SK-N-MC (cell line): Measurements from ENCODE around the gene SELENOH.
"Not testable (repeated sequence)": the region's sequence is repeated elsewhere in the genome, so short reads cannot be mapped to it uniquely, and the experiment has no call there.

ENCODE experiments used
- DNase-seq: peaks from one replicate; pipeline ENCODE4 v3.0.0-alpha.2; 2011; ENCODE audit warnings: low read depth, low spot score
- H3K27ac ChIP-seq: fragments of 200-600 bp; sonication (generic); 2 replicates; pipeline ENCODE4 v1.5.1; 2016; ENCODE audit warnings: mixed run types
- H3K36me3 ChIP-seq: fragments of 200-600 bp; sonication (generic); 2 replicates; pipeline ENCODE4 v1.6.1; 2017; ENCODE audit warnings: antibody characterized with exemption, low read length, mixed read lengths; ENCODE audit not compliant: insufficient read depth
- H3K4me3 ChIP-seq: fragments of 200-600 bp; sonication (generic); 2 replicates; pipeline ENCODE4 v1.5.1; 2016
- H3K9ac ChIP-seq: fragments of 200-600 bp; sonication (generic); 2 replicates; pipeline ENCODE4 v1.8.0; 2017; ENCODE audit warnings: mixed run types, mixed read lengths; ENCODE audit not compliant: insufficient read length
- H3K9me3 ChIP-seq: fragments of 200-600 bp; sonication (generic); 2 replicates; pipeline ENCODE4 v1.6.1; 2017; ENCODE audit warnings: low read depth, mild to moderate bottlenecking, antibody characterized with exemption, low read length, moderate library complexity, mixed read lengths
- EZH2 ChIP-seq: fragments of 200-600 bp; sonication (generic); IDR thresholded peaks from one replicate; pipeline ENCODE4 v1.6.1; 2017; ENCODE audit warnings: antibody characterized with exemption
- FOXP2 ChIP-seq: optimal IDR thresholded peaks from 2 replicates; pipeline ENCODE3; 2011; ENCODE audit warnings: mild to moderate bottlenecking, moderate library complexity; ENCODE audit not compliant: insufficient read depth; ENCODE audit errors: extremely low read length, control extremely low read depth
- POLR2AphosphoS5 ChIP-seq: IDR thresholded peaks from 2 replicates; pipeline ENCODE4 v1.6.1; 2012; ENCODE audit warnings: mild to moderate bottlenecking, low read depth, low read length, borderline replicate concordance

The SELENOH gene, protein sequence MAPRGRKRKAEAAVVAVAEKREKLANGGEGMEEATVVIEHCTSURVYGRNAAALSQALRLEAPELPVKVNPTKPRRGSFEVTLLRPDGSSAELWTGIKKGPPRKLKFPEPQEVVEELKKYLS

DNA sequence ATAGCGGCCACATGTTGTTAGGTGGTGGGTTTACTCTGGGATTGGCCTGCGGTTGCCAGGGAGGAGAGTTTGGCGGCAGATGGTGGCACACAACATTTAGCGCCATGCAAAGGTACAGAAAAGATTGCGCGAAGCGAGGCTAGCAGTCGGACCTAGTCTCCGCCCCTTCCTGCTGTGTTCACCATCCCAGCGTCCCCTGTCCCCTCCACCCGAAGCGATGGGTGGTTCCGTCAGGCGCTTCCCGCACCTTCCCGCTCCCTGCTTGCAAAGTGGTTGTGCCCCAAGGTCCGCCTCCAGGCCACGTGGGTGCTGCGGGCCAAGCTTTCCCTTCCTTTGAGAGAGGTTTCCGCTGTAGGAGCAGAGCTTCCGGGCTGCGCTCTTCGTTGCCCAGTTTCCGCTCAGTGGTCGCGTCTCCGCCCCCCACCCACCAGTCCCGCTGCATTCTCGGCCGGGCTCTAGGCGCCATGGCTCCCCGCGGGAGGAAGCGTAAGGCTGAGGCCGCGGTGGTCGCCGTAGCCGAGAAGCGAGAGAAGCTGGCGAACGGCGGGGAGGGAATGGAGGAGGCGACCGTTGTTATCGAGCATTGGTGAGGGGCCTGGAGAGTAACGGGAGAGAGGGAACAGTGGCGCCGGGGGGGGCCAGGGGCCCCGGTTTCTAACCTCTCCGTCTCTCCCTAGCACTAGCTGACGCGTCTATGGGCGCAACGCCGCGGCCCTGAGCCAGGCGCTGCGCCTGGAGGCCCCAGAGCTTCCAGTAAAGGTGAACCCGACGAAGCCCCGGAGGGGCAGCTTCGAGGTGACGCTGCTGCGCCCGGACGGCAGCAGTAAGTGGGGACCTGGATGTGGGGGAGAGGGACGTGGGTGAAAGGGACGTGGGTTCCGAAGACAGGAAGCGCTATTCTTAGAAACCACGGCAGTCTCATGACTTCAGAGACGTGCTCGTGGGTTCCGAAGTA, at the start of gene SELENOH:
TSS of gene SELENOH (plus strand) at position 360 of the 955 bp plus-strand sequence. CDS start at position 465, 105 bp downstream.
- H3K4me3 ChIP-seq = peak within 1 kb of the TSS; percentile 84
- H3K9me3 ChIP-seq = no peaks in the 10 kb centered on the region
- H3K36me3 ChIP-seq = peaks cover 47% of the 10 kb centered on the region
- H3K9ac ChIP-seq = peak within 1 kb of the TSS; percentile 94
- peak within 1 kb of the TSS; percentile 87 for H3K27ac ChIP-seq
- TF ChIP-seq POLR2AphosphoS5 (peak; percentile 97), EZH2 (no peak), FOXP2 (peak; percentile 90)
- peak; percentile 94 for DNase-seq

DNA sequence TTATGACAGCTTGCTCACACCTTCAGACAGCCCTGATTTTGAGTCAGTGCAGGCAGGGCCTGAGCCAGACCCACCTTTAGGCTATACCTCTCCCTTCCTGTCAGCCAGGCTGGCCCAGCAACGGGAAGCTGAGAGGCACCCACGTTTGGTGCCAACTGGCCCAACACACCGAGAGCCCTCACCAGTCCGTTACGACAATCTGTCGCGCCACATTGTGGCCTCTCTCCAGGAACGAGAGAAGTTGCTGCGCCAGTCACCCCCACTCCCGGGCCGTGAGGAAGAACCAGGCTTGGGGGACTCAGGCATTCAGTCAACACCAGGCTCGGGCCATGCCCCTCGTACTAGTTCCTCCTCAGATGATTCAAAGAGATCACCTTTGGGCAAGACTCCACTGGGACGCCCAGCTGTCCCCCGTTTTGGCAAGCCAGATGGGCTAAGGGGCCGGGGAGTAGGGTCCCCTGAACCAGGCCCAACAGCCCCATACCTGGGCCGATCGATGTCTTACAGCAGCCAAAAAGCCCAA, 42.4 kb upstream of the SELENOH start:
- Histone ChIP-seq H3K27ac (no peak overlapping the region), H3K36me3 (peaks cover 77% of the 10 kb centered on the region), H3K9me3 (no peaks in the 10 kb centered on the region), H3K4me3 (no peak overlapping the region), H3K9ac (no peak overlapping the region)
- DNase-seq = no peak
- TF ChIP-seq EZH2 (no peak), POLR2AphosphoS5 (no peak), FOXP2 (no peak)

DNA sequence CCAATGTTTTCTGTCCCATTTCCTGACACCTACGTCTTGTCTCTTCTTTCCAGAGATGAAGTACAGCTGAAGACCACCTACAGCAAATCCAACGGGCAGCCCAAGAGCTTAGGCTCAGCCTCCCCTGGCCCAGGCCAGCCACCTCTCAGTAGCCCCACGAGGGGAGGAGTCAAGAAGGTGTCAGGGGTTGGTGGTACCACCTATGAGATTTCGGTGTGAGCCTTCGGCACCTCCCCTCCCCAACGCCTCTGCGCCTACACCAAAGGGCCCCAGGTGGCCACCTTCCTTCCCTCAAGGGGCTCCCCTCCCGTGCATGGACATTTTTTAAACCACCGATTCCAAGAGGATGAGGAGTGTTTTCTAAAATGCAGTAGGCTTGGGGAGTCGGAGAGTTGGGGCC, 41.5 kb upstream of the SELENOH start:
- DNase-seq = no peak
- peaks cover 77% of the 10 kb centered on the region for H3K36me3 ChIP-seq

DNA sequence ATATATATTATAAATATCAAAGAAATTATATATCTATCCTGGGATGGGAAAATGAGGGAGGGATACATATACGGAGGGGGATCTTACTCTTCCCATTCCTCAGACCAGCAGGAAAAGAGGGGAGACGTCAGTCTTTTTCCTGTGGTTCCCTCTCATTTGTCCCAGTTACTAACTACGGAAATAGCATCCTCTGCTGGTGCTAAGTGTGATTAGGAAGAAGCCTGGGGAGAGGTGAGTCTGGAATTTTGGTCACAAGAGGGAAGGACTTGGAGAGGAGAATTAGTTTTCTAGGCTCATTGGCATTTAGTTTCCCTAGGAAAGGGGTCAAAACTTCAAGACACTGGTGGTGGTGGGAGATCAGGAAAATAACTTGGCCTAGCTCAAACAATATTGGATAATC, 40.9 kb upstream of the SELENOH start:
- no peak for TF ChIP-seq FOXP2
- TF ChIP-seq POLR2AphosphoS5 = no peak
- no peak for TF ChIP-seq EZH2
- DNase-seq = no peak
- no peaks in the 10 kb centered on the region for H3K9me3 ChIP-seq
- H3K27ac ChIP-seq = no peak overlapping the region
- H3K36me3 ChIP-seq = peaks cover 76% of the 10 kb centered on the region
- H3K9ac ChIP-seq = no peak overlapping the region
- no peak overlapping the region for H3K4me3 ChIP-seq

More for the DNA sequence above, 41.5 kb upstream of the SELENOH start:
- Histone ChIP-seq H3K9me3 (no peaks in the 10 kb centered on the region), H3K27ac (no peak overlapping the region), H3K4me3 (no peak overlapping the region), H3K9ac (no peak overlapping the region)
- TF ChIP-seq FOXP2 (no peak), EZH2 (no peak), POLR2AphosphoS5 (no peak; the same call in 1 of the 2 replicates)

DNA sequence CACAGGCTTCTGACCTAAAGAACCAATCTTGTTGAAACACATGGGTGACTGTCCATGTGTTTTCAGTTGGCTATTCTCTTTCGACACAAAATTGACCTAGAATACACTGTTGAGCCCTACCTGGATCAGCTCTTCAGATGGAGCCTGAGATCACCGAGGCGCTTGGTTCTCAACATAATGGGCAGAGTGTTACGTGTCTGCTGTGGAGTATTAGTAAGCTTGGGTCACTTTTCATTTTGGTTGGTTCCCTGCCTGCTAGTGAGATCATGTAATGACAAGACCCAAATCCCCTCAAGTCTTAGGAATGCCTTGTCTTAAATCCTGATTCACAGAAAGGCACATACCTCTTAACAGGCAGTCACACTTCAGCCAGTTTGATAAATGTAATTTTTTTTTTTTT, 38.0 kb upstream of the SELENOH start:
- Histone ChIP-seq H3K4me3 (no peak overlapping the region), H3K36me3 (peaks cover 60% of the 10 kb centered on the region), H3K9ac (no peak overlapping the region), H3K27ac (0 out of 2 replicates have a peak overlapping the region, but pooled peaks have one; percentile 36), H3K9me3 (no peaks in the 10 kb centered on the region)
- TF ChIP-seq EZH2 (no peak), POLR2AphosphoS5 (no peak), FOXP2 (no peak)
- DNase-seq = no peak

DNA sequence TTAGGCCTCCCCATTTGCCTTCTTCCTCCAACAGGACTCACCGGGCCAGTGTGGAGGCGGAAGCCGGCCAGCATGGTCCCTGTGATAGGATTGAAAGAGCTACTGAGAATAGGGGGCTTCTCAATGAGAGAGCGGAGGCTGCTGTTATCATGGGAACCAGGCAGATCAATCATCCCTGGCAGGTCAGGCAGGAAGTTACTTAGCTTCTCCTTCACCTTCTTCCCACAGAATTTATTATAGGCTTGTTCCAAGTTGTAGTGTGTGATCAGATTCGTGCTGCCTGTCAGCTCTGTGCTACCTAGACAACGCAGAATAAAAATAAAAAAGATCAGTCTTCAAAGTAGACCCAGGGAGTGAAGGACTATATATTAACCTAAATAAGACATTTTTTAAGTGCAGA, 36.4 kb upstream of the SELENOH start:
- DNase-seq = no peak

DNA sequence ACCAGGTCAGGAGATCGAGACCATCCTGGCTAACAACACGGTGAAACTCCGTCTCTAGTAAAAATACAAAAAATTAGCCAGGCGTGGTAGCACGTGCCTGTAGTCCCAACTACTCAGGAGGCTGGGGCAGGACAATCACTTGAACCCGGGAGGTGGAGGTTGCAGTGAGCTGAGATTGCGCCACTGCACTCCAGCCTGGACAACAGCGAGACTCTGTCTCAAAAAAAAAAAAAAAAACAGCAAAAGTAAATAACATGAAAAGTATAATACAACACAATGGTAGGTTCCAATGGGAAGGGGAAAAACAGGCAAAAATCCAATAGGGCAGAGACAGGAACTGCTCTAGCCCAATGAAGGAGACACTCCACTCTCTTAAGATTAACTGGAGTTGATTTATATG, 35.9 kb upstream of the SELENOH start:
- not testable (repeated sequence) for DNase-seq, H3K9ac ChIP-seq, H3K9me3 ChIP-seq, H3K27ac ChIP-seq, H3K4me3 ChIP-seq
- peaks cover 46% of the 10 kb centered on the region for H3K36me3 ChIP-seq

More for the DNA sequence above, 36.4 kb upstream of the SELENOH start:
- Histone ChIP-seq H3K4me3 (no peak overlapping the region), H3K36me3 (peaks cover 49% of the 10 kb centered on the region), H3K9me3 (no peaks in the 10 kb centered on the region), H3K9ac (no peak overlapping the region), H3K27ac (no peak overlapping the region)
- TF ChIP-seq FOXP2 (no peak), POLR2AphosphoS5 (no peak), EZH2 (no peak)

DNA sequence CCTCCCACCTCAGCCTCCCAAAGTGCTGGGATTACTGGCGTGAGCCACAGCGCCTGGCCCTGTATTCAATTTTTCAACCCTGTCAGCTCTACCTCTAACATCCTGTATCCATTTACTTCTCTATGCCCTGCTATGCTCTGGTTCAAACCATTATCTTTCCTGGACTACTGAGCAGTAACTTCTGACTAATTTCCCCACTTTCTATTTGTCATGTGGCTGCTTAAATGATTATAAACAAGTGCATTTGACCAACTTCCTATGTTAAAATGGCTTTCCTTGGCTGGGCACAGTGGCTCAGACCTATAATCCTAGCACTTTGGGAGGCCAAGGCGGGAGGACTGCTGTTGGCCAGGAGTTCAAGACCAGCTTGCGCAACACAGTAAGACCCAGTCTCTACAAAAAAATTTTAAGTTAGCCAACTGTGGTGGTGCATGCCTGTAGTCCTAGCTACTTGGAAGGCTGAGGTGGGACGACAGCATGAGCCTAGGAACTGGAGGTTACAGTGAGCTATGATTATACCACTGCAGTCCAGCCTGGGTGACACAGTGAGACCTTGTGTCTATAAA, 31.4 kb upstream of the SELENOH start:
- DNase-seq = no peak
- Histone ChIP-seq H3K36me3 (peaks cover 14% of the 10 kb centered on the region), H3K9ac (no peak overlapping the region), H3K27ac (no peak overlapping the region), H3K9me3 (no peaks in the 10 kb centered on the region), H3K4me3 (no peak overlapping the region)
- TF ChIP-seq POLR2AphosphoS5 (no peak), FOXP2 (no peak)
